Large intestine (tissue), 3 donors: ENCODE measurements around the gene MYBPHL. TPM values are rescaled to one million over a fixed set of nuclear protein-coding genes. Genes with fewer than 3 reads are reported as not detected.
A peak's percentile ranks its signal among the peaks of the same experiment; 100 is the strongest.
"Not testable (repeated sequence)": the region's sequence is repeated elsewhere in the genome, so short reads cannot be mapped to it uniquely, and the experiment has no call there.

Source experiments
- DNase-seq, 2 donors: peaks; one replicate each; pipeline versions ENCODE4 v3.0.0 to v3.0.0-alpha.2; 2013
- H3K27ac ChIP-seq: one replicate; pipeline ENCODE4 v1.5.1; 2013; ENCODE audit warnings: low read length
- H3K27me3 ChIP-seq: 2 replicates; pipeline ENCODE4 v1.6.1; 2013; ENCODE audit warnings: low read length; ENCODE audit not compliant: control insufficient read depth, insufficient read depth
- H3K36me3 ChIP-seq: 2 replicates; pipeline ENCODE4 v1.6.1; 2013; ENCODE audit warnings: low read length; ENCODE audit not compliant: control insufficient read depth, insufficient read depth
- H3K4me1 ChIP-seq: one replicate; pipeline ENCODE4 v1.6.1; 2013; ENCODE audit warnings: low read length; ENCODE audit not compliant: control insufficient read depth, insufficient read depth
- H3K4me3 ChIP-seq: one replicate; pipeline ENCODE4 v1.5.1; 2013; ENCODE audit warnings: low read length
- H3K9me3 ChIP-seq: one replicate; pipeline ENCODE4 v1.6.1; 2013; ENCODE audit warnings: mild to moderate bottlenecking, low read depth, low read length, moderate library complexity; ENCODE audit not compliant: control insufficient read depth
- WGBS: methylation state at CpG from one replicate; pipeline ENCODE4 v1.1.5; 2013; ENCODE audit warnings: low lambda C conversion rate; ENCODE audit not compliant: insufficient coverage; 5-methylcytosine and 5-hydroxymethylcytosine counted together
- polyA plus RNA-seq: library from polyadenylated mRNA; unstranded; fragments of 120-200 nt; gene quantifications from one replicate; pipeline ENCODE4 v1.2.1, GENCODE V29; 2013

MYBPHL gene
- polyA plus RNA-seq, 1 donor = 13.8 TPM

DNA sequence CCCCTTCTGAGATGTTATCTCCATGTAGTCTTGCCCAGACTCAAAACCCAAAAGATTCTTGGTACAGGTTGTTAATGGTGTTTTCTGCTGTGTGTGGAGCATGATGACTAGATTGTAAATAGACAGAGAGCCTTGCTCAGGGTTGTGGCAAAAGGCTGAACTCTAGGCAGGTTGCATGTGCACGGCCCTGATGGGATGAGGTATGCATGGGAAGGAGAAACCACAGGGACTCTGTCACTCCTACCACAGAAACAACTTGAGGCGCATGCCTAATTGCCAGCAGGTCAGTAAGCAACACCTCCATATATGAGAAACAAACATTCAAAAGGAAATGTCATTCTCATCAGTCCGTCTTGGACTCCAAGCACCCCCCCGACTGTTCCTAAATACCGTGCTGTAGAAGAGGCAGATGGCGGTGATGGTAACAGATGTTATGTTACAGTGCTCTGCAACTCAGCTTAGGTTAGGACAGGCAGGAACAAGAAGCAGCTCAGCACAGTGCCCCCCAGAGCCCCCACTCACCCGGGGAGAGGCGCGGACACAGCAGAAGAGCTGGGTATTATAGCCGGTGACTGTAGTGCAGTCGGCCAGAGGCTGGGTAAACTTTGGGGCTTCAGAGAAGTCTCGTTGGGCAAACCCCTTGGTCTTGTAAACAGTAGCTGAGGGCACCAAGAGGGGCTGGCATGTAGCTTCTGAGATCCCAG, 10.9 kb downstream of the MYBPHL start:
- no peak for DNase-seq
- H3K27ac ChIP-seq = no peak overlapping the region
- H3K27me3 ChIP-seq = no peaks in the 10 kb centered on the region
- WGBS = 100% methylated on average over 1 of the region's 12 CpGs
- no peak overlapping the region for H3K4me3 ChIP-seq
- H3K9me3 ChIP-seq = no peaks in the 10 kb centered on the region
- no peaks in the 10 kb centered on the region for H3K36me3 ChIP-seq
- H3K4me1 ChIP-seq = peaks cover 16% of the 10 kb centered on the region

GRCh38 chr1:109294481-109294880, 12.3 kb downstream of the MYBPHL start:
- 83% methylated on average over 1 of the region's 4 CpGs for WGBS
- DNase-seq = no peak
- Histone ChIP-seq H3K4me1 (peaks cover 7% of the 10 kb centered on the region), H3K36me3 (no peaks in the 10 kb centered on the region), H3K4me3 (no peak overlapping the region), H3K9me3 (no peaks in the 10 kb centered on the region), H3K27me3 (no peaks in the 10 kb centered on the region), H3K27ac (no peak overlapping the region)

DNA sequence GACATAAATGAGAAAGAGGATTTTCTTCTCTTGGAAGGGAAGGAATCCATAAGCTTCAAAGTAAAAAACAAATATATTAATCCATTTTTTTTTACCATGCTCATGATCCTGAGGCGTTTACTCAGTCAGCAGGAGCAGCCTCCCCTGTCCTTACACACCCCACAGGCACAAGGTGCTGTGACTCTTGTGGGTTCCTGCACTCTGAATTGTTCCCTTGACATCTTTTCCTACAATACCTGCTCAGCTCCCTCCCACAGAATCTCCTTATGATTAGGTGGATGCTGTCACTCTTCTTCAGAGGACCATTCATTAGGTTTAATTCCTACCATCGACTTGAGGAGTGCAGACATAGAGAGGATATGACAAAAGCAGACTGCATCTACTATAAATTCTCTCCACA, 13.8 kb downstream of the MYBPHL start:
- H3K27me3 ChIP-seq = no peaks in the 10 kb centered on the region
- no peaks in the 10 kb centered on the region for H3K4me1 ChIP-seq
- no peaks in the 10 kb centered on the region for H3K36me3 ChIP-seq
- no peaks in the 10 kb centered on the region for H3K9me3 ChIP-seq
- H3K4me3 ChIP-seq = no peak overlapping the region
- no peak overlapping the region for H3K27ac ChIP-seq
- no CpG with 5 or more reads among the region's 2 CpGs for WGBS
- DNase-seq = no peak

DNA sequence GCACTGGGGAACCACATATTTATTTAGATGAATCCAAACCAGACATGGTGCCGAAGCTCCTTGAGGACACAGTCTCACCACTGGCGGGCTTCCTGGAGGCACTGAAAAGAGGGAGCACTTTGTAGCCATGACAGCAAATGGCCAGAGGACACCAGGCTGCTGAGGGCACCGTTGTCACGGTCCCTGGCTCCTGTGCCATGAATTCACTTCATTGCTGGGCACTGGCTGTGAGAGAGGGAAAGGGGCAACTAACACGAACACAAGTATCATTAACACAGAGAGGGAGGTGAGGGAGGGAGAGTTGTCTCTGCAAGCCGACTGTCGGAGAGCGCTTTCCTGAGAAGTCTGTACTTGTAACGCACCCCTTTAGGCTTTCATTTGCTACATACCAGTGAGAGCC, 14.4 kb downstream of the MYBPHL start:
- Histone ChIP-seq H3K36me3 (no peaks in the 10 kb centered on the region), H3K27ac (no peak overlapping the region), H3K4me3 (no peak overlapping the region), H3K9me3 (no peaks in the 10 kb centered on the region), H3K27me3 (no peaks in the 10 kb centered on the region), H3K4me1 (no peaks in the 10 kb centered on the region)
- DNase-seq = no peak
- no CpG with 5 or more reads among the region's 9 CpGs for WGBS

DNA sequence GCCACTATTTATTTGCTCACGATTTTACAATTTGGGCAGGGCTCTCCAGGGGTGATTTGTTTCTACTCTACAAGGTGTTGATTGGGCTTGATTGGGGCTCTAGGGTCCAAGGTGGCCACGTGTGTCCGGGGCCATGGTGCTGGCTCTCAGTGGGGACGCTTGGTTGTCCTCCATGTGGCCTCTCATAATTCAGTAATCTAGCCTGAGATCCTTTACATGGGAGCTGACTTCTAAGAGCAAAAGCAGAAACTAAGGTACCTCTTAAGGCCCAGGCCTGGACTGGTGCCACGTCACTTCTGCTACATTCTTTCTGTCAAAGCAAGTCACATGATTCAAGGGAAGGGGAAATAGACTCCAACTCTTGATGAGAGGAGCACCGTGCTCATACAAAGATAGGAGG, 15.8 kb downstream of the MYBPHL start:
- Histone ChIP-seq H3K36me3 (no peaks in the 10 kb centered on the region), H3K4me1 (no peaks in the 10 kb centered on the region), H3K4me3 (no peak overlapping the region), H3K9me3 (no peaks in the 10 kb centered on the region), H3K27me3 (no peaks in the 10 kb centered on the region), H3K27ac (no peak overlapping the region)
- WGBS = no CpG with 5 or more reads among the region's 6 CpGs
- DNase-seq = no peak

GRCh38 chr1:109290137-109290536, 16.7 kb downstream of the MYBPHL start:
- WGBS = no CpG with 5 or more reads among the region's 1 CpG
- Histone ChIP-seq H3K9me3 (no peaks in the 10 kb centered on the region), H3K4me3 (no peak overlapping the region), H3K4me1 (no peaks in the 10 kb centered on the region), H3K36me3 (no peaks in the 10 kb centered on the region), H3K27ac (no peak overlapping the region), H3K27me3 (no peaks in the 10 kb centered on the region)
- no peak for DNase-seq

DNA sequence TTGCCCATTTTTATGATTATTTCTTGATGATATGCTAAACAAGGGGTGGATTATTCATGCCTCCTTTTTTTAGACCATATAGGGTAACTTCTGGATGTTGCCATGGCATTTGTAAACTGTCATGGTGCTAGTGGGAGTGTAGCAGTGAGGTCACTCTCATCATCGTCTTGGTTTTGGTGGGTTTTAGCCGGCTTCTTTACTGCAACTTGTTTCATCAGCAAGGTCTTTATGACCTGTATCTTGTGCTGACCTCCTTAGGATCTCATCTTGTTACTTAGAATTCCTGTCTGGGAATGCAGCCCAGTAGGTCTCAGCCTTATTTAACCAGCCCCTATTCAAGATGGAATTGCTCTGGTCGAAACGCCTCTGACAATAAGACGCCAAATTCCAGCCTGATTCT, 20.0 kb downstream of the MYBPHL start:
- H3K27me3 ChIP-seq, H3K4me3 ChIP-seq, H3K9me3 ChIP-seq, H3K36me3 ChIP-seq, DNase-seq, H3K27ac ChIP-seq: not testable (repeated sequence)
- WGBS = no CpG with 5 or more reads among the region's 5 CpGs
- peaks cover 16% of the 10 kb centered on the region for H3K4me1 ChIP-seq

GRCh38 chr1:109283748-109284600, 22.8 kb downstream of the MYBPHL start:
- Histone ChIP-seq H3K27me3 (no peaks in the 10 kb centered on the region), H3K27ac (peak overlapping the region; percentile 86), H3K9me3 (no peaks in the 10 kb centered on the region), H3K36me3 (peaks cover 11% of the 10 kb centered on the region), H3K4me1 (peaks cover 20% of the 10 kb centered on the region), H3K4me3 (peak overlapping the region; percentile 62)
- DNase-seq = no peak
- WGBS = 60% methylated on average over 1 of the region's 17 CpGs

DNA sequence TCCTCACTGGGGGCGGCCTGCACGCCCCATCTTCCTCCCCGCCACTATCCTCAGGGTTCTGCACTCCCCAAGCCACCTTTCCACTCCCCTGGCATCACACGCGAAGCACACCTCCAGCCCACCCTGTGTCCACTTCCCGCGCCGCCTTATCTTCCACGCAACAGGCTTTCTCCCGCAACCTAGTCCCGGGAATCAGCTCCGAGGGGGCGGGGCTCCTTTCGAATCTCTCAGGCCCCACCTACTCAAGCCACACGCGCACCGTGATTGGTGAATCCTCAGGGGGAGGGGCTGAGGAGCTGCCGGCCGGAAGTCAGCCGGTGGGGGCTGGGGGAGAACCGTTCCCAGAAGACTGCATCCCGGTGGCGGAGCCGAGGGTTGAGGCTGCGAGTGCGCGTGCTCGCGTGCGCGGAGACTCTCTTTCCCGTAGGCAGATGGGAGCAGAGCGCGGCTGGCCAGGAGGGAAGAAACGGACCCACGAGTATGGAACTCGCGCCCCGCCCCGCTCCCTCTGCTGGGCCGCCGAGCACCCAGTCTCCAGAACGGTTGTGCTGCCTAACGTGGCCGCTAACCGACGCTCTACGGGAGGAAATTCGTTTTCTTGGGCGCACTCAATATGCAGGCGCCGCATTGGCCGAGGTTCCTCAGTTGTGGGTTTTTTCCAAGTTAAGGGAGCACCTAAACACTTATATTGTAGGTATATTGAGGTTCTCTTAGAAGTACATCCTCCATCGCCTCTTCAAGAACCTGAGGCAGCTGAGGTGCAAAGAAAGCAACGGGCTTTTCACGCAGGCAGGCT, 23.7 kb downstream of the MYBPHL start, which contains the start of gene PSRC1:
Gene PSRC1, minus strand, starts transcription at position 194 of the 796 bp plus-strand sequence.
- H3K36me3 ChIP-seq = peaks cover 11% of the 10 kb centered on the region
- H3K27me3 ChIP-seq = no peaks in the 10 kb centered on the region
- no peaks in the 10 kb centered on the region for H3K9me3 ChIP-seq
- peak; percentile 96 to 98 for DNase-seq
- H3K4me1 ChIP-seq = peaks cover 25% of the 10 kb centered on the region
- peak within 1 kb of the TSS; percentile 86 for H3K27ac ChIP-seq
- WGBS = no CpG with 5 or more reads among the region's 56 CpGs
- H3K4me3 ChIP-seq = peak within 1 kb of the TSS; percentile 62

- peak in 1 of 2 donors; percentile 42 for DNase-seq
- Histone ChIP-seq H3K36me3 (peaks cover 11% of the 10 kb centered on the region), H3K4me1 (peaks cover 31% of the 10 kb centered on the region), H3K27me3 (no peaks in the 10 kb centered on the region), H3K4me3 (peak overlapping the region; percentile 62), H3K9me3 (no peaks in the 10 kb centered on the region), H3K27ac (peak overlapping the region; percentile 86)
- WGBS = no CpG with 5 or more reads among the region's 10 CpGs
Measured at GRCh38 chr1:109282497-109282951, 24.3 kb downstream of the MYBPHL start.
